GM18517 (cell line): Measurements from ENCODE around the gene TSC1.

Source experiments
- ATAC-seq: cut with Tn5 transposase; IDR thresholded peaks from one replicate; pipeline ENCODE4 v1.9.1; 2021; ENCODE audit warnings: mild to moderate bottlenecking, moderate library complexity; ENCODE audit not compliant: unreplicated experiment

Gene TSC1

DNA sequence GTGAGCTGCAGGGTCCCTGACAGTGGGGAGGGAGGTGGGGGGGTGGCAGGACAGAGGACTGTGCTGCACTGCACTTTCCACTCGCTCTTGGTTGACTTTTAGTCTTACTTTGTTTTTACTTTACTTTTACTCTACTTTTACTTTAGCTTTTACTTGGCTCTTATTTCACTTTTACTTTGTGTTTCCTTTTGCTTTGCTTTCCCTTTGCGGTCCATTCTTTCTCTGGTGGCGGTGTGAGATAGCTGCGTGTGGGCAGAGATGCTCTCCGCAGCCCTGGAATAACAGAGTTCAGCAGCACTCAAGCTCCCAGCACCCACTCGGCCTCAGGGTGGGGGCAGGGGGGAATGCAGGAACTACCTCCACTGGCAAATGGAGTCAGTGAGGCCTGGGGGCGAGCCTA, 71.0 kb downstream of the TSC1 start:
- no peak for ATAC-seq

DNA sequence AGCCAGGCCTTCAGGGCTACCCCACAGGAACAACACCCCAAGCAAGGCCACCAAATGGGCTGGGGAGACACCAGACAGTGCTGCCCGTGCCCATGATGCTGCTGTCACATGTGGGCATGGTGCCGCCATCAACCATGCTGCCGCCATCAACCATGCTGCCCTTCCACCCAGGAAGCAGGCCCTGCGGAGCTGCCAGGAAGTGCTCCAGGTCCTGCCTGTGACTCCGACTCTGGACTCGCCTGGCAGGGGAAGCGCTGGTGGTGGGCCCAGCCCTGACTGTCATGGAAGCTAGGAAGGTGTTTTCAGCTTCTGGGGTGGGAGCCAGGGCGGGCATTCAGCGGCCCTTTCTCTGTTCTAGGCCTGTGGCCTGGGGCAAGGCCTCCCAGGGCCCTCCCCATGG, 75.2 kb downstream of the TSC1 start:
- no peak for ATAC-seq

DNA sequence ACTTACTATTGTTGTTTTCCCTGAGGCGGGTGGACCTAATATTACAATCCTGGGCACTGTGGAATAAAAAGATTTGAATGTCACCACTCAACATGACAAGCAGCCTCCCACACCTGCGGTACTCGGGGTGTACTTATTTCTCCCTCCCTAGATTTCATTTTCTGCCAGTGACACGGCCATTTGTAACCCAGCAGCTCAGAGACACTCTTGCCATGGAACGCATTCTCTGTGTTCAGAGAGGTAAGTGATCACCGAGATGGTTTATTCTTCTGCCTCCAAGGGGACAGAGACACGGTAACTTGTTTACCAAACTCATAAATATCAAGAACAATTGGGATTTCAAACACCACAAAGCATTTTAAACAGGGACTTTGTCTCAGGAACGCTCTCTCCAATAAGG, 77.5 kb downstream of the TSC1 start:
- no peak for ATAC-seq

DNA sequence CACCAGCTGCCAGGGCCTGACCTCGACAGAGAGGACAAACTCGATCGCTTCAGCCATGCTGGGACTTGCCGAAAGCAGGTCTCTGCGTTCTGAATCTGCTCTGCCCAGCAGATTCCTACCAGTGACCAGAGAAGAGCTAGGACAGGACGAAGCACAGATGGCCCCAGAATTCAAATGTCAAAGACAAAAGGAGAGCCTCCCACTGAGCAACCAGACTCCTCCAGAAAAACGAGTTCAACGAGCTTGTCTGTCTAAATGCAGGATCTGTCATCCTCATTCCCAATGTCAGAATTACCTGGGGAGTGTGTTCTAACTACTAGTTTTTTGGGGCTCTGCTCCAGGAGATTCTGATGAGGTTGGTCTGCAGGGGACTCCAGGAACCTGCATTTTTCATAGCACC, 79.7 kb downstream of the TSC1 start:
- ATAC-seq = no peak

DNA sequence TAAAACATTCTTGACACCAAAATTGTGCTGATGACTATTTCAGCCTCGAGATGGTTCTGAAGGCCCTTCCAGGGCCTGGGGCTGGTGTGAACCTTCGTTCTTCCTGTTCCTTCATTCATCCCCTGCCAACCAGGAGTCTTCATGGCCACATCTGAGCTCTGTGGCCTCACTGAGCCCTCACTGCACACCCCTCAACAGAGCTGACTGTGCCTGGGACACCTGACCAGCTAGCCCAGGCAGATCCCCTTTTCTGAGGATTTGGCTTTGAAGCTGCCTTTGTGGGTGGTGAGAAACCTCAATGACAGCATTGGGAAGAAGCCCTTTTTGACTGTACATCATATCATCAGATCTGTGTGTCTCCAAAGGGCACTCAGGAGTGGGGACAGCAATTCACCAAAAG, 80.1 kb downstream of the TSC1 start:
- no peak for ATAC-seq

DNA sequence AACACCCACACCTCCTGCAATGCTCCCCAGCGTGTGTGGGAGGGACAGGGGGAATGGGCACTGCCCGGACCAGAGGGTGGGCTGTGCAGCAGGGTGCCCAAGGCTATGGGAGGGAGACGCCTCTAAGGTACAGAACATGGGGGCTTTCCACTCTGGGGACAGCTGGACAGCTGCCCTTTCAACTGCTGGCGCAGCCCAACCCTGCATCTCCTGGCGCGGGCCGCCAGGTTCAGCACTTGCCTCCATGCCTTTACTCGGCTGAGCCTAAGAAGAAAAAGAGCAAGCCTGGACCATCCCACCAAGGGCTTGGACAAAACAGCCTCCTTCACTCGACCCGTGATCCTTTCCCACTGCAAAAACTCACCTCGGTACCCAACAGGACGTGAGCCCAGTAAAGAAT, 81.3 kb downstream of the TSC1 start:
- no peak for ATAC-seq

DNA sequence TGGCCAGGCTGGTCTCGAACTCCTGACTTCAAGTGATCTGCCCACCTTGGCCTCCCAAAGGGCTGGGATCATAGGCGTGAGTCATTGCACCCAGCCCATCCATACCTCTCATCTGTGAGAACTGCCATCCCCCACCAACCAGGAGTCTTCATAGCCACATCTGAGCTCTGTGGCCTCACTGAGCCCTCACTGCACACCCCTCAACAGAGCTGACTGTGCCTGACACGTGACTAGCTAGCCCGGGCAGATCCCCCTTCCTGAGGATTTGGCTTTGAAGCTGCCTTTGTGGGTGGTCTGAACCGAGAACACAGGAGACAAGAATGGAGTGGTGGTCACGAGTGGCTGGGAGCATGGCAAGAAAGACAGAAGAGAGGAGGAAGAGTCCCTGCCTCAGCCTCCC, 81.9 kb downstream of the TSC1 start:
- no peak for ATAC-seq

DNA sequence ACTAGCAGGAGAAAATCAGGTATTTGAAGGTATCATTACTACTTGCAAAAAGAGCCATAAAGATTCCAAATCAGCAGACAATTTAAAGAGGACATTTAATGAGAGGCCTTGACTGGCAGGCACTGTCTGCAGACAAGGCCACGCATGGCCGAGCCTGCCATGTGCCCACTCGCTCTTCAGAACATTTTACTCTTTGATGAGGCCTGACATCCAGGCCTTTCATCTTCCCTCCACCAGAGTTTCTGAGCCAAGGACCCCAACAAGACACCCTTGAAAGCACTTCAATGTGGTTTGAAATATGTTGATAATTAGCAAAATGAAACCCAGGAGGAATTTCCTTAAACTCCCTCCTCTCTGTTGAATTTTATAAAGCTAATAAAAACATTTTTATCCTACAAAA, 82.8 kb downstream of the TSC1 start:
- no peak for ATAC-seq

DNA sequence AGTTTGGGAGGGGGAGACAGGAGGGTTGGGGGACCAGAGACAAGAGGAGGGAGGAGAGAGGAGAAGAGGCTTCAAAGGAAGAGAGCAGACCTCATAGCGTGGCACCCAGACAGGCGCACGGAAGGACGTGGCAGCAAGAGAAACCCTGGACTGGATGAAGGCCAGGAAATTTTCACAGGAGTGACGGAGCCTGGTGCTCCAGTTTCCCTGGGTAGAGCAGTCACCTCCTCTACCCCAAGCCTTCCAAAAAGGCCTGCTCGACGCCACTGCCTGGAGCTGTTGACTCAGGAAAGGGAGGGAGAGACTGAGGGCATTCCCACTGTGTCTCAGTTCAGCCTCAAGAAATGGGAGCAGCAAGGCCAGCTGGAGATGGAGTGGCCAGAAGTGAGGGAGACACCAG, 85.7 kb downstream of the TSC1 start:
- no peak for ATAC-seq

DNA sequence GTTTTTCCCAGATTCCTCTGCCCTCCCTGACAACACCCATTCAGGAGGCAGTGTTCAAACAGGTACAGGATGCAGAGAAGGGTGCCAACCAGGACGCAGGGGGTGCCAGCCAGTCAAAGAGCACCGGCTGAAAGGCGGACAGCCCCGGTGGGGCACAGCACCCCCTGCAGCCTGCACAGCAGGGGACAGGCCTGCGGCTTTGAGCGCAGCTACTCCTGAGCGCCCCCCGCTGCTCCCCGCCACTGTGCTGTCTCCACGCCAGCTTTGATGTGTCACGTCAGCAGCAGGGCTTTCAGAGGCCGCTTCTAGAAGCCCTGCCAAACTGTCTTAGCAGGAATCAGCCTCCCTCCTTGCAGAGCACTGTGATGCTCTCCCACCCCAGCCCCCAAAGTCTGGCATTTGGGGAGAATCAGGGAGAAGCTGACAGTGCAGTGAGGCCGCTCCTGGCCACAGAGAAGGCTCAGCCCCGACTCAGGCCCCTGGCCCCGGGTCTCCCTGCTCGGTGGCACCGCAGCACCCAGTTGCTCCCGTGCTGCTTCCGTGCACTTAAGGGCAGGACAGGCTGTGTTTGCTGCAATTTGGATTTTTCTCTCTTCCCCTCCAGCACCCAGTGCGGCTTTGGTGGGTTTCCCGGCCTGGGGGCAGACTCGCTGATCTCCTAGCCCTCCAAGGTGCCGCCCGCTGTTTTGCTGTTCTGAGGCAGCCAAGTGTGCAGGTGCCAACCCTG, 86.6 kb downstream of the TSC1 start:
- ATAC-seq = no peak

DNA sequence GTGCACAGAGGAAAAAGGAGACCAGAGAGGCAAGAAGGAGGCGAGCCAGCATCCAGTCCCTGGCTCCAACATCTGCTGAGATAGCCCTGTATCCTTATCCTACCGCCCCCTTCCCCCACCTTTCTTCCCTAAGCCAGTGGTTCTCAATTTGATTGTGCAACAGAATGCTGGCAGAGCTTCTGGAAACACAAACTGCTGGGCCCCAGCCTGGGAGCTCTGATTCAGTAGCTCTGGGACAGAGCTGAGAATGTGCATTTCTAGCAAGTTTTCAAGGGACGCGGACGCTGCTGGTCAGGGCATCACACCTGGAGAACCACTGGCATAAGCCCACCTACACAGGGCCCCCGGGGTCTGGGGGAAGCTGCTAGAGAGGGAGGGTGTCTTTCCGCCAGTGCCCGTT, 87.4 kb downstream of the TSC1 start:
- no peak for ATAC-seq

DNA sequence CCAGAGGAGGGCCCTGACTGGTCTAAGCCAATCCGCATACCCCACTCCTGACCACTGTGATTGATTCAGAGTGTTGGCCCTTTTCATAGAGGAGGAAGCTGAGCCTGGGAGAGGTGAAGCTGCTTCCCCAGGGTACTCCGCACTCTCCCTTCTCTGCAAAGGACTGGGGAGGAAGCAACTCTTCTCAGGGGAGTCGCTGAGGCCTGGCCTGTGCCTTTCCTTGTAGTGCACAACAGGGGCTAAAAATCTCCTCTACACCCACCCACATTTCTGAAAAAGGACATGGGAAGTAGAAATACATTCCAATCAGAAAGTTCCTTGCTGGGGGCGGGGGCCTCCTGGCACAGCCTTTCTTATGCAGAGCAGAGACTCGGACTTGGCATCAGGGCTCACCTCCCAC, 88.5 kb downstream of the TSC1 start:
- ATAC-seq = no peak

DNA sequence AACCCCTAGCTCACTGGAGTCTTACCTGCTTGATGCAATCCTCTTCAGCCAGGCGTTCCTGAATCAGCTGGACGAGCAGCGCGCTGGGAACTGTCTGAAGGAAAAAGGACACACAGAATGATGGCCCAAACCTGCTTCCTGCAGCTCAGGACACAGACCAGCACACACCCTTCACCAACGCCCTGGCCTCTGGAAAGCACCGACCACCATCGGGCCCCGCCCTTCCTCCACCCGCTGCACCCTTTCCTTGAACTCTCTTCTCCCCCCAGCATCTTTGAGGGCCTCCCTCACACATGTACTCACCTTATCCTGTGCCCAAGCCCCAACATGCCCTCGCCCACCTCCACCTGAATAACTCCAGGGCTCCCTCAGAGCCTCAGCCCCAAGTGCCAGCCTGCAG, 89.6 kb downstream of the TSC1 start:
- no peak for ATAC-seq

DNA sequence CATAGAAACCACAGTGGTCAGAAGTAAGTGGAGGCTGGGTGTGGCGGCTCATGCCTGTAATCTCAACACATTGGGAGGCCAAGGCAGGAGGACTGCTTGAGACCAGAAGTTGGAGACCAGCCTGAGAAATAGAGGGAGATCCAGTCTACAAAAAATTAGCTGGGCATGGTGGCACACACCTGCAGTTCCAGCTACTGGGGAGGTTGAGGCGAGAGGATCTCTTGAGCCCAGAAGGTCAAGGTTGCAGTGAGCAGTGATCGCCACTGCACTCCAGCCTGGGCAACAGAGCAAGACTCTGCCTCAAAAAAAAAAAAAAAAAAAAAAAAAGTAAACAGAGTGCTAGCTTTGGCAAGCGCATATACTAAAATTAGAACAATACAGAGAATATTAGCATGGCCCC, 90.9 kb downstream of the TSC1 start:
- no peak for ATAC-seq

DNA sequence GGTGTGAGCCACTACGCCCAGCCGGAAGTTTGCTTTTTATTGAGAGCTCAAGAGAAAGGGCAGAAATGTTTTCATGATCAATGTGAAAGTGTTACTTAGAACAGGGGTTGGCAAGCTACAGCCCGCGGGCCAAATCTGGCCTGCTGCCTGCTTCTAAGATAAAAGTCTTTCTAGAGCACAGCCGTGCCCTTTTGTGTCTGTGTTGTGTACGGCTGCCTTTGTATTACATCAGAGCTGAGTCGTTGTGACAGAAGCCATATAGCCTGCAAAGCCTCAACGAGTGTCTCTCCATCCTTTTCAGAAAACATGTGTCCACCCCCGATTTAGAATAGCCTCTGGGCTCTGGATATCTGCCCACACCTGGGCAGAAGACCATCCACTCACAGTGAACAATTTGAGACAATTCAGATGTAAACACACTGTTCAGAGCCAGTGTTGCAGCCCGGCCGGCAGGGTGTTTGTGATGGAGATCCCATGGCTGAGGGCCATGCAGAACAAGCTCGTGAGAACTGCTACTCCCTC, 95.2 kb downstream of the TSC1 start:
- no peak for ATAC-seq

DNA sequence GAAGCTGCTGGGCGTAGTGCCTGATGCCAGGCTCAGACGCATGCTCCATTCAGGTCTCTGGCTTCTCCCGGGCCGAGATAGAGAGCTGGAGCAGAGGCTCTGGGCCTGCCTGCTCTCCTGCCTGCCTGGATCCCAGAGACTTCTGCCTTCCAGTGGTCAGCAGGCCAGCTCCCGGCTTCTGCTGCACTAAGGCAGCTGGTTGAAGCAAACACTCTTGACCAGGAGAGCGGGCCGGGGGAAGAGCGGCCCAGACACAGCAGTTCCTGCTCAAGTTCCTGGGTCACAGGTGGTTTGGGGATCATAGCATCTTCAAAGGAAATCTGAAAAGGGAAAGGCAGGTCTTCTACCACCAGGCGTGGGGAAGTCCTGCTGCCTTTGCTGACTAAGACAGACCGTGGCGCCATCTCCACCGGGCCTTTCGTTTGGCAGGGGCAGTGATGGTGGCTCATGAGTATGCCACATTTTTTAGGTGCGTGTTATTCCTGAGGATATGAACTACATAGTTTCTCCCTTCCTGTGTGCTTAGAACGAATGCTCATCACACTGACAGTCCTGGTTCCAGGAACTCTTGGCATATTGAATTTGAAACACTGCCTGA, 97.4 kb downstream of the TSC1 start:
- no peak for ATAC-seq

DNA sequence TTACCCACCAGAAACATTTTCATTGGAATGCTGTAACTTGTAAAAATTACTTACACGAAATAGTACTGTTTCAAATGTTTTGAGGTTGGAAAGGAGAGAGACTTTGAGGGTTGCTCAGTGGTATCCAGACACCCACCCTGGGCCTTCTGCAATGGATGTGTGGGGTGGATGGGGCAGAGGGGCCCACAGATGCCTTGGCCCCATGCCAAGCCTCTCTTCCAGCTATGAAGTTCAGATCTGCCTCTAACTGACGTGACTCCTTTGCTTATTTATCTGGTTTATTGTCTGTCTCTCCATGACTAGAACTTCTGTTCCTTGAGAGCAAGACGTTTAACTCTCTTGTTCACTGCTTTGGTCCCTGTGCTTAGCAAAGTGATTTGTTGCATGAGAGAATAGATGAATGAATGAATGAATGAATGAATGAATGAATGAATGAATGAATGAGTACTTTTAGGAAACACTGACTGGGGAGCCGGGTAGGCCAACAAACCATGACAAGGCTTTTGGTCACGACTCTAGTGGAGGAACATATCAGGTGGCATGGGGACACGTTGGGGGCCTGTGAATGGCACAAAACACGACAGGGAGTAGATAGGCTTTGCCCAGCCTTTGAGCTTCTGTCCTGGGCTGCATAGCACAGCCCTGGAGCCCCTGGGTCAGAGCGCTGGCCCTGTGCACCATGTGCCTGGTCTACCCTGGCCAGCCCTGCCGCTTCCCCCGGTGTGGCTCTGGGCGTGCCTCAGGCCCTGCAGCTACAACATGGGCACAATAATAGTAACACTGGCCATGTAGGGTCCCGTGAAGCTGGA, 98.1 kb downstream of the TSC1 start:
- ATAC-seq = no peak

DNA sequence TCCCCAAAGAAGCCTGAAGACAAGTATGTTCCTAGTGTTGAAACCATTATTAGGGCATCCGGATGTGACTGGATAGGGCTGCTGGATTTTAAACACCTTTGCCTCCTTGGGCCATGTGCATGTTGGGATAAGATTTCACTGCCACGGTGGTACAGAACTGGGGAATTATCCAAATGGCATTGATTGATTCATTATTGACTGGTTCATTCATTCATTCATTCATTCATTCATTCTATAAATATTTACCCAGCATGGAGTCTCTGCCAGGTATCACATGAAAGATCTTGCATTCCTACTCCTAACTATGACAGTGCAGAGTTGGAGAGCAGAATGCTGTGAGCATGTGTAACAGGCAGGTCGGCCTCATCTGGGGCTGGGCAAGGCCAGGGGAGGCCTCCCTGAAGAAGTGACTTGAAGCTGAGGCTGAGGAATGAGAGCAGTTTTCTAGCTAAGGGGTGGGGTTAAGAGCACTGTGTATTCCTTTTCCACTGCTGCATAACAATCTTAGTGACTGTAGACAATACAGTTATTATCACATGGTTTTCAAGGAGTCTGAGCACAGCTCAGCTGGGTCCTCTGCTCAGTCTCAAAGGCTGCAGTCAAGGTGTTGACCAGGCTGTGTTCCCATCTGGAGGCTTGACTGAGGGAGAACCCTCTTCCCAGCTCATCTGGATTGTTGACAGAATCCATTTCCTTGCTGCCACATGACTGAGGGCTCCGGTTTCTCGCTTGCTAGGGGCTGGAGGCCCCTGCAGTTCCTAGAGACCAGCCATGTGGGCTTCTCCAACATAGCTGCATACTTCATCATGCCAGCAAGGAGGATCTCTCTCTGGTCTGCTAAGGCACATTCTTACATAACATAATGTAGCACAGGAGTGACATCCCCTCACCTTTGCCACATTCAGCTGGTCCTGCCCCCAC, 102.0 kb downstream of the TSC1 start:
- no peak for ATAC-seq
